Colonic mucosa (tissue), 4 donors: ENCODE data around the gene MAB21L3. TPM values are rescaled to one million over a fixed set of nuclear protein-coding genes. Genes with fewer than 3 reads are reported as not detected.

Experiments used
- DNase-seq: peaks from one replicate; pipeline ENCODE4 v3.0.0-alpha.2; 2020
- H3K27ac ChIP-seq: fragments of 200-600 bp; one replicate; pipeline ENCODE4 v1.8.0; 2021
- H3K27me3 ChIP-seq: fragments of 200-600 bp; one replicate; pipeline ENCODE4 v1.8.0; 2021
- H3K36me3 ChIP-seq: fragments of 200-600 bp; one replicate; pipeline ENCODE4 v1.8.0; 2021
- H3K4me1 ChIP-seq: fragments of 200-600 bp; one replicate; pipeline ENCODE4 v1.8.0; 2021; ENCODE audit warnings: mild to moderate bottlenecking
- H3K4me3 ChIP-seq: fragments of 200-600 bp; one replicate; pipeline ENCODE4 v1.8.0; 2021
- H3K9ac ChIP-seq, 2 donors: one replicate each; pipeline ENCODE4 v1.7.0; 2013; ENCODE audit warnings: control low read depth in 2 of 2, low read depth in 2 of 2, low read length in 2 of 2
- H3K9me3 ChIP-seq: fragments of 200-600 bp; one replicate; pipeline ENCODE4 v1.8.0; 2021
- CTCF ChIP-seq: fragments of 200-600 bp; IDR thresholded peaks from one replicate; pipeline ENCODE4 v1.8.0; 2022; ENCODE audit warnings: antibody characterized with exemption, mild to moderate bottlenecking
- intact Hi-C: fragments of 100-400 bp; cut with DNase I; formaldehyde crosslinking; loops from one replicate; pipeline ENCODE4 v1.14.1; 2022
- total RNA-seq, 2 donors: library from RNA; stranded (reverse); fragmentation: NEBNext Ultra II Directional in 1 of 2; extraction: Animal tissue kit (Norgen Biotek cat#: 25700) in 1 of 2; gene quantifications; one replicate each; pipeline ENCODE4 v1.2.1, GENCODE V29; 2021
- donor health status: healthy.
- donor health status: DM: no; HTN: no; CAD: no.
- donor health status: DM: no; HTN: no; CAD: no.

The MAB21L3 gene
- total RNA-seq, 2 donors from 2014 or later: 3.9 to 4.5 TPM

GRCh38 chr1:116148967-116149366, 37.8 kb downstream of the MAB21L3 start:
- intact Hi-C loops: no loop called here
- peaks cover 5% of the 10 kb centered on the region for H3K4me1 ChIP-seq

DNA sequence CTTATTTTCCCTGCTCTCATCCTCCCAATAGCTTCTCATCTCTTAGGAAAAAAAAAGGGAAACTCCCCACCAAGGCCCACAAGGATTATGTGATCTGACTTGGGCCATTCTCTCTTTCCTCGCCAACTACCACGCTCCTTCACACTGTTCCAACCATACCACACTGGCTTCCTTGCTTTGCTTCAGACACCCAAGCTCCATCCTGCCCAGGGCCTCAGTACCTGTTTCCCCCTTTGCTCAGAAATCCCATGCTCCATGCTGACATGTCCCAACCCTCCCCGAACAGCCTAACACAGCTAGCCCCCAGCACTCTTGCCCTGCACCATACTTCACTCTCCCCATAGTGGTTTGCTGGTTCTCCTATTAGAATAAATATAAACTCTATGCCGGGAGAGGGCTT, 39.2 kb downstream of the MAB21L3 start:
- Histone ChIP-seq H3K36me3 (no peaks in the 10 kb centered on the region), H3K9me3 (no peaks in the 10 kb centered on the region), H3K4me1 (peaks cover 6% of the 10 kb centered on the region), H3K9ac (no peak overlapping the region), H3K4me3 (no peak overlapping the region), H3K27me3 (no peaks in the 10 kb centered on the region), H3K27ac (no peak overlapping the region)
- intact Hi-C loops: no loop called here
- TF ChIP-seq CTCF: no peak
- DNase-seq: peak; percentile 12

More at GRCh38 chr1:116148967-116149366, 37.8 kb downstream of the MAB21L3 start:
- no peak for DNase-seq
- Histone ChIP-seq H3K27me3 (no peaks in the 10 kb centered on the region), H3K27ac (no peak overlapping the region), H3K9me3 (no peaks in the 10 kb centered on the region), H3K36me3 (no peaks in the 10 kb centered on the region), H3K9ac (no peak overlapping the region), H3K4me3 (no peak overlapping the region)
- no peak for TF ChIP-seq CTCF

DNA sequence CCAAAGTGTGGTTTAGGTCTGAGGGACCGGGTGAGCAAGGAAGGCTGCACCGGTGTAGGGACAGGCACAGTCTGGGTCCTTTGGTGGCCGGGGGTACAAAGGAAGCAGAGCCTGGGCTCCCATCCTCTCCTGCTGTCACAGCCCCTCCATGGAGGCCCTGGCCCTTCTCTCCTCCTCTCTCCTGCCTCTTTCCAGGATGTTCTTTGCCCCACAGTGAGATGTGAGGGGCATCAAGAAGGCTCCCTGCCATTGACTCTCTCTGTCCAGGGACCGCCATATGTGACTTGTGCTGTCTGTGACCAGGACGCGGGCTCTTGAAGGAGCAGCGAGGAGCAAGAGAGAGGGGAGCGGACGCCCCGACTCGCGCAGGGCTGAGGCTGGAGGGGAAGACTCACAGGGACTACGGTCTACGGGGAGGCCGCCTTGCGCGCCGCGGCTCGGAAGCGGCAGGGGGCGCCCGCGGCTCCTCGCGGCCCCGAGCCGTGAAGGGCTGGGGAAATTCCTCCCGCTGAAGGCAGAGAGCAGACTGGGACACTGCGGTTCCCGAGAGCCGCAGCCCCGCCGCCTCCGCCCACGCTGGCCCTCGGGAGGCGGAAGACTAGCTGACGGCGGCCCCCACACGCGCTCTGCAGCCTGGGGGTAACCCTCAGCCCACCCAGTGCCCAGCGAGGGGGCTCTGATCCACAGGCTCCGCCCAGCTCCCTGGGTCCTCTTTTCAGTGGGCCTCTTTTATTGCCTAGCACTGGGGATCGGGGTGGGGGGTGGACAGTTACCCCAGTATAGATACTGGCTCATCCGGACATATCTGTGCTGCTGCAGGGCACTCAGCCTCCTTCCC, 40.8 kb downstream of the MAB21L3 start:
- Histone ChIP-seq H3K36me3 (no peaks in the 10 kb centered on the region), H3K4me1 (peaks cover 6% of the 10 kb centered on the region), H3K27me3 (no peaks in the 10 kb centered on the region), H3K4me3 (peak overlapping the region; percentile 32), H3K9ac (peak overlapping the region; percentile 66 to 70), H3K9me3 (no peaks in the 10 kb centered on the region), H3K27ac (peak overlapping the region; percentile 35)
- peak; percentile 79 for DNase-seq
- TF ChIP-seq CTCF: peak; percentile 94
- intact Hi-C loops: no loop called here

GRCh38 chr1:116152577-116152943, 41.4 kb downstream of the MAB21L3 start:
- no peaks in the 10 kb centered on the region for H3K36me3 ChIP-seq
- H3K9ac ChIP-seq: peak overlapping the region; percentile 66 to 70
- intact Hi-C loops: no loop called here
- H3K4me1 ChIP-seq: peaks cover 6% of the 10 kb centered on the region
- peak; percentile 22 for DNase-seq
- no peaks in the 10 kb centered on the region for H3K9me3 ChIP-seq
- H3K27me3 ChIP-seq: no peaks in the 10 kb centered on the region
- H3K27ac ChIP-seq: peak overlapping the region; percentile 65
- peak overlapping the region; percentile 32 for H3K4me3 ChIP-seq
- no peak for TF ChIP-seq CTCF

GRCh38 chr1:116152950-116153691, 41.9 kb downstream of the MAB21L3 start:
- intact Hi-C loops: no loop called here
- Histone ChIP-seq H3K9me3 (no peaks in the 10 kb centered on the region), H3K27ac (peak overlapping the region; percentile 65), H3K27me3 (no peaks in the 10 kb centered on the region), H3K4me1 (peaks cover 6% of the 10 kb centered on the region), H3K9ac (no peak overlapping the region), H3K36me3 (no peaks in the 10 kb centered on the region), H3K4me3 (no peak overlapping the region)
- peak; percentile 71 for DNase-seq
- TF ChIP-seq CTCF: no peak
